HG02571 (cell line): ENCODE results near the gene NTN4.
"Not testable (repeated sequence)": the region's sequence is repeated elsewhere in the genome, so short reads cannot be mapped to it uniquely, and the experiment has no call there.

Source experiments
- ATAC-seq: cut with Tn5 transposase; IDR thresholded peaks from one replicate; pipeline ENCODE4 v1.9.1; 2021; ENCODE audit warnings: mild to moderate bottlenecking, moderate library complexity; ENCODE audit not compliant: unreplicated experiment

Gene NTN4

DNA sequence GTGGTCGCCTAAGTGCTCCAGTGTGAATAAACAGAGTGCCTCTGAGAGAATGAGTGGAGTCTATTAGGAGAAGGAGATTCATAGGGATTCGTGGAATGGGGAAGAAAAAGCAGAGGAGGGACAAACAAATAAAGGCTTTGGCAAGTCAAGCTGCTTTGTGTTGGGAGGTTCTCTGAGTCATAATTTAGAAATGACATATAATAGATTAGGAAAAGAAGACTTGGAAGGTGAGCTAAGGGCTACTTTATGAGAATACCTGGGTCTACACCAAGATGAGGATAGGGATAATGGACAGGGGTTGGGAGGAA, 6.4 kb upstream of the NTN4 start:
- ATAC-seq = no peak

DNA sequence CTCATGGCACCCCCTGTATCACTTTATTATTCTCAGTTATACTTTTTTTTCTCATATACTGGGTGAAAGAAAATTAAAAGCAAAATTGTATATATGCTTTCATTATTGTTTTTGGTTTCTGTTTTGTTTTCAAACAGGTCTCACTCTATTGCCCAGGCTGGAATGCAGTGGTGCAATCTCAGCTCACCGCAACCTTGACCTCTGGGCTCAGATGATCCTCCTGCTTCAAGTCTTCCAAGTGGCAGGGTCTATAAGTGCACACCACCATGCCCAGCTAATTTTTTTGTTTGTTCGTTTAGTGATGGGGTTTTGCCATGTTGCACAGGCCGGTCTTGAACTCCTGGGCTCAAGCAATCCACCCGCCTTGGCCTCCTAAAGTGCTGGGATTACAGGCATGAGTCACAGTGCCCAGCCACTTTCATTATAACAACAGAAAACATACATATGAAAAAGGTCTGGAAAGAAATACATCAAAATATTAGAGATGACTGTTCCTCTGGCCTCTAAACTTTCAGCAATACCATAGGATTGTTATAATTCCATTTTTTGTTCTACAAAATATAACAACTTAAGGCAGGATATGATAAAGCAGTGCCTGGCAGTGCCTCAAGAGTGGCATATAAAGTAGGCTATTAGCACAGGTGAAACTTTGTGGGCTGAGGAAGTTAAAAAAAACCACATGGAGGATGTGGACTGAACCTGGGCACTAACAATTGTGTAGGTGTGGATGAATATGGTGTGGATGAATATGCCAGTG, 5.8 kb upstream of the NTN4 start:
- ATAC-seq = no peak

DNA sequence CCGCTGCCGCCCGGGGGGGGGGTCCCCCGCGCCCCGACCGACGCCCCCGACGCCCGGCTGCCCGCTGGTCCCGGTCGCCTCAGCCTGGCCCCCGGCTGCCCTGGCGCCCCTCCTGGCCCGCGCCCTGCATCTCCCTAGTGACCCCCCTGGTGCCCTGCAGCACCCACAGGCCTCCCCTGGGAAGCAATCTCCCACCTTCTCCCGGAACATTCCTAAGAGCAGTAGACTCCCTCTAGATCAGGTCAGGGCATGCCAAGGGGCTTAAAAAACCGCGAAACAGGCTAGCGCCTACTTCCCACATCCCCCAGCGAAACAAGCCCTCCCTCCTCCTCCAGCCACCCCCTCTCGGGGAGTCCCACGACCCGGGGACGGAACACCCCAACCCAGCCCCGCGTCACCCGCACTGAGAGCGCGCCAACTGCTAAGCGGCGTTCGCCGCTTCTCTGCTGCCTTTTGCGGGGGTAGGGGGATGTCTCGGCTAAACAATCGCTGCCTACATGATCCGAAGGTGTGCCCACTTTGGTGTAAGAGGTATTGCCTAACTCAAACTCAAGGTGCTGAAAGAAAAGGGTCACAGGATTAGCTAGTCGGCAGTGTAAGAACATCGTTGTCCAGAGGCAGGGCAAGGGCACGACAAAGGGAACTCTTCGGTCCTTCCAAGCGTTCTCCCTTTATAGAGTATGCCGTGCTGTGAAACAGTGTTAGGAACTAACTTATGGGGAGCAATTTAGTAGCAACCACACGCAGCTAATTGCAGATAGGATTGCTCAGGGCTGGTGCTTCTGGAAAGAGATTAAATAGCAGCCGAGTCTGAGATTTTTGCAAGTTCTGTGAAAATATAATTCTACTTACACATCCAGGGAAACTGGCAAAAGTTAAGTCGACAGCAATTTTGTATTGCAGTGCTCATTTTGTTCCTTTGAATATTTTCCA, 619 bp upstream of the NTN4 start:
- ATAC-seq = no peak

DNA sequence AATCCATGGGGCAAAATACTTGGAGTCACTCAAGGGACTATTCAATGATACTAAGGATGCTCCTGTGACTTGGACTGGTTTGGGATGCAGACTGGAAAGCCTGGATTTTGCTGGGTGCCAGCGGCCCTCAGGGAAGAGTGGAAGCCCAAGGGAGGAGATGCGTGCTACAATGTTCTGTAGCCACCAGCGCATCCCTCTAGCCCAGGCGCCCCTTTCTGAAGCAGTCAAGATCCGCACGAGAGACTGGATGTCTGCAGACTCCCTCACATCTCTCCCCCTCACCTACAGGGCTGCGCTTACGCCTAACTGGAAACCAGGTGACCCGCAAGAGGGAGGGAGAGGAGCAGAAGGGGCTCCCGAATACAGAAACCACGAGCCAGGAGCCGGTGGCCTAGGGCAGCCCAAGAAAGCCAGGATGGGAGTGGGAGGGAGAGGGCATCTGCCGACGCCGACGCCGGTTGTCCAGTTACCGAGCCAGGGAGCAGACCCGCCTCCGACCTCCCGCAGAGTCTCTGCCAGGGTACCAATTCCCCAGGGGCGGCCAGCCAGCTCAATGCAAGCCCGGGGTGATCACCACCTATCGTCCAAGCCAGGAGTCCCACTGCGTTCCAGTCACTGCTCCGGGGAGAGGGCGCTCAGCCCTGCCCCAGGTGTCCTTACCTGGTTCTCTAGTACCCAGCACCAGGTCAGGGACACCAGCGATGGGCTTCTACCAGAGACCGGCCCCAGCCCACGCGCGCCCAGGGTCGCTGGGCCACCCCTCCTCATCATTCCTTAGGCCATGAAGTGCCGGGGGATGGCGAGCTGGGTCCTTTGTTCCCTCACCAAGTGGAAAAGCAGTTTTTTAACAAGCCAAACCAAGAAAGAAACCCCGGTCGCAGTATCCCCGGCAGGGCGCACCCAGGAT, 1.2 kb downstream of the NTN4 start:
- no peak for ATAC-seq

DNA sequence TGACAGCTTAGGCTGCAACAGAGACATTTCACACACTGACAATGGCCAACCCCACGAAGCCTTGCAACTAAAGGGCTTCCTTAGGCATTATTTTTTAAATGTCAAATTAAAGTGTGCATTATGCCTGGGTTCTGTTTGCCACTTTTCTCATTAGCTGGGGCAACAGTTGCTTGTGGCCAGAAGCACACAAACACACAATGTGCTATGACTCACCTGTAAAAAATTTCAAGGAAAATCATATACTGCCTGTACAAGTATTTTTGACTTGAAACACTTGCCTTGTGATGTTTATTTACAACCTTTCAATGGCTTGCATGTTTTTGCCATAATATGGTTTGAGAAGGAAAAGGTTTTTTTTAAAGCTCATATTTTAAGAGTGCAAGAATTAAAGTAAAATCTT, 1.9 kb downstream of the NTN4 start:
- ATAC-seq = no peak

DNA sequence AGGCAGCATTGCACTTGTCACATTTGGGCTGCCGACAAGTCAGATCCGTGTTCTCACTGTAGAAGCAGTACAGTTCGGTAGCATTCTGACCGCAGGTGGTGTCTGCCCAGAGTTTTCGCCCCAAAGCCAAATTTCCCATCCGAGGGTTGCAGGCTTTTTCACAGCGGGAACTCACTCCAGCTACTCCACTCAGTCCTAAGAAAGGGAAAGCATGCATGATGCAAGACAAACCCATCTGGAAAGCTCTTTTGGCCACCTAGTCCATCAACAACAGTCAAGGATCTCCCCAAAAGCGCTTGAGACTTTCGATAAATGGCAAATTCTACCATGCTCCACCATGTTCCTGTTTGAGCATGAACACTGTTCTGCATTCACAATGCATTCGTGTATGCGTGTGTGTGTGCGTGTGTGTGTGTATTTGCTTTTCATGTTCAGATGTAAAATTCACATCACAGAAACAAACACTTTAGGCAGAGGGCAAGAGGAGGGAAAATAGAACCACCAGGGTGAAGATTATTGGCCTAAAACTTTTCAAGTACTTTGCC, 3.2 kb downstream of the NTN4 start:
- no peak for ATAC-seq

DNA sequence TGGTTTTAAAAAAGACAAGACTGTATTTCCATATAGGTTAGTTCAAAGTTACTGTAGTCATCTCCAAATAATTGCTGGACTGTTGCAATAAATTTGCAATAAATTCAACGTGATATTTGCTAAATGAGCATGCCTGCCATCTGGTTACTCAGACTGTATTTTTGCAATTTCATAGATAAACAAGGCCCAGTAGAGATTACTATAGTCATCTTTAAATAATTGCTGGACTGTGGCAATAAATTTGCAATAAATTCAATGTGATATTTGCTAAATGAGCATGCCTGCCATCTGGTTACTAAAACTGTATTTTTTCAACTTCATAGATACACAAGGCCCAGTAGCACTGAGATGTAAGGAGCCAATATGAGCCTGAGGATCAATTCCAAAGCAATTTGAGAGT, 5.6 kb downstream of the NTN4 start:
- no peak for ATAC-seq

DNA sequence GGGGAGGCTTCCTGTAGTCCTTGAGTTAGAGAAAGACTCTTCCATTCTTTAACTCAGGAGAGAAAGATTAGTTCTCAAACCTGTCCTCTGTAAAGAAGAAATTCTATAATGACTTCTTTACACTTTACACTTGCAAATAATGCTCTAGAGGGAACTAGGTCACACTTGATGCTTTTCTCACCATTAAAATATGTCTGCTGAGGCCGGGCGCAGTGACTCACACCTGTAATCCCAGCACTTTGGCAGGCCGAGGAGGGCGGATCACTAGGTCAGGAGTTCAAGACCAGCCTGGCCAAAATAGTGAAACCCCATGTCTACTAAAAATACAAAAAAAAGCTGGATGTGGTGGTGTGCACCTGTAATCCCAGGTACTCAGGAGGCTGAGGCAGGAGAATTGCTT, 6.3 kb downstream of the NTN4 start:
- ATAC-seq = no peak

DNA sequence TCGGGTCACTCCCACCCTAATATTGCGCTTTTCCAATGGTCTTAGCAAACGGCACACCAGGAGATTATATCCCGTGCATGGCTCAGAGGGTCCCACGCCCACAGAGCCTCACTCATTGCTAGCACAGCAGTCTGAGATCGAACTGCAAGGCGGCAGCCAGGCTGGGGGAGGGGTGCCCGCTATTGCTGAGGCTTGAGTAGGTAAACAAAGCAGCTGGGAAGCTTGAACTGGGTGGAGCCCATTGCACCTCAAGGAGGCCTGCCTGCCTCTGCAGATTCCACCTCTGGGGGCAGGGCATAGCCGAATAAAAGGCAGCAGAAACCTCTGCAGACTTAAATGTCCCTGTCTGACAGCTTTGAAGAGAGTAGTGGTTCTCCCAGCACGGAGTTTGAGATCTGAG, 15.1 kb downstream of the NTN4 start:
- ATAC-seq = not testable (repeated sequence)

DNA sequence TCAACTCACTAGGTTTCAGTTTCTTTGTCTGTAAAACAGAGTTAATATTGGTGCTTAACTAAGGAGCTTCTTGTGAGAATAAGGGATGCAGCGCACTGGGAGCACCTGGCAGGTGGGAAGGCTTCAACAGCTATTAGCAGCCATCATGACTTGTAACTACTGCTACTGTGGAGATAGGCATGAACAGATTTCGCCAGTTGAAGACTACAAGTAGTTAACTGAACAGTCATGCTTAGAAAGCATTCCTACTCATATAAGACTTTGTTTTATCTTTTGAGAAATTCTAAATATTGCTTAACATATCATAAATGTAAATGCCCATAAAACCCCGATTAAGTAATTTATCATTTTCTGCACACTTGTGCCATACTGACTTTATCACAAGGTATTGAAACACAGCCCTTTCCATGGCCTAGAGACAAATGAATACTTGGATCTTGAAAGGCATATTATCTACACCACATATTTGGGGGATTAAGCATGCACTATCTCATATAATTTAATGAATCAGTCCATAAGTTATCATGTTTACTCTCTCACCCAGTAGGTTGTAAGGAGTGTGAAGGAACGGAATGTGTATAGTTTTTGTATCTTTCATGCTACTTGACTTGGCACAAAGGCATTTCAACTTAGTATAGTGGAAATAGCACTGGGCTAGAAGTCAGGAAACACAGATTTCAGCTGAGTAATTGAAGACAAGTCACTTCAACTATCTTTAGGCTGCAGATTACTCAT, 16.1 kb downstream of the NTN4 start:
- ATAC-seq = no peak

DNA sequence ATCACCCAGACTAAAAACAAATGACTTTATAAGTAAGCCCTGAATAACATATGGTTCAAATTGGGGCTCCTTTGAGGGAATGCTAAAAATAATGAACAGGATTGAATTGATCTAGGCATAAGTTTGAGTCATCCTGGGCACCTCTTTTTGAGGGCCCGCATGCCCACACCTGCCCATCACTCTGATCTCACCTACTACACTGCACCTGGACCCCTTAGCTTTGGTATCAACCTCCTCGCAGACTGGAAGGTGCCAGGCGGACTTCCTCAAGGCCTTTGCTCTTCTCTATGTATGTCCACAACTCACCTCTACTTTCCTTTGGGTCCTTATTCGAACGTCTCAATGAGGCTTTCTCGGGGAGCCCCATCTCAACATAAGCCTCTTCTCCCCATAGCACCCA, 17.2 kb downstream of the NTN4 start:
- ATAC-seq = no peak

DNA sequence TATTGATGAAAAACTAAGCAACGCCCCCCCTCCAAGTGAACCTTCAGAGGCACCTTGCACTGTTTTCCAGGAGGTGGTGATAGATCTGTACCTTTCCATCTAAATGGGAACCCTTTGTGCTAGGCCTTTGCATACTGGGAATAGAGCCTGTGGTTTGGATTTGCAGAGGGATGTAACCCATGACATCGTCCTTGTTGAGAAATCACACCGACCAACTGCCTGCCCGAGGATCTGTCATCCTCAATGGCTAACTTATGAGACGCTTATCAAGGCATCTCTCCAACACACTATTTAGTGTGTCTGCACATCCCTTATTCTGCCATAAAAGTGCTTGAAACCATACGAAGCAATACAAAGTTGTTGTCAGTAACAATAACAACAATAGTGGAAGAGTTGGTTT, 22.9 kb downstream of the NTN4 start:
- no peak for ATAC-seq

DNA sequence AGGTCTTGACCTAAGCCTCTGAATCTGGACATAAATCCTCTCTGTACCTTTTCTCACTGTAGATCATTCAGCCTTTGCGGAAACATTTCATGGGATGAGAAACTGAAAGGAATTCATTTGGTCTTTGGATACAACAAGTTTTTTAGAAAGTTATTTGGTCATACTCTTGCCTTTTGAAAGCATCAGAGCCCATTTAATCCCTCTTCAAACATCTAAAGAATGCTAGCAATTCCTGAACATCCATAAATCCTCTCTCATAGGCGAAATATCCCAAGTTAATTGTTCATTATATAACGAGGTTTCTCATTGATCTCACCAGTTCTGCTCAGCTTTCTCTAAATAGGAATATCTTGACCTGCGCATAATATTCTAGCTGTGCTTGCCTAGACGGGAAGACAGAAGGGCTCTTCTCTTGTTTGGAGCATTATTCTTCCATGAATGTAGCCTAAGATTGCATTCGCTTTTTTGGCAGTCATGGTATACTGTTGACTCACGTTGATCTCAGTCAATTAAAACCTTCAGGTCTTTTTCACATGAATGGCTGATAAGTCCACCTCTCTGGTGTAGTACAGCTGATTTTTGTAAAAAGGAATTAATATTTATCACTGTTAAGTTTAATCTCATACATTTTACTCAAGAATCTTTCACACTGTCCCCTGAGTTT, 24.1 kb downstream of the NTN4 start:
- no peak for ATAC-seq

DNA sequence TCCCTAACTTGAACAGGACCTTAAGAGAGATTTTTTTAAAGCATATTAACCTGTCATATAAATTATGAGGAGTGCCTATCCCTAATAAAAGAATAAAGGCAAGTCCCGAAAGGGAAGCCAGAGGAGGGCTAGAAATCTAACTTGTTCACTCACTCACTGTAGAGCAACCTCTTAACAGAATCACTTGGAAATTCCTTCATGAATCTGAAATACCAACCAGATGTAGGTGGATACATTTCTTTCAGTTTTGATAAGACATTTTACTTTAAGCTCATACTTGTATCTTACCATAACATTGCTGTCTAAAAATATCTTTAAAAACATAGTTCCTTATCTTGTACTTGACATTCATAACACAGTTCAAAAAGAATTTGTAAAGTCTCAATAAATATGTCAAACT, 25.7 kb downstream of the NTN4 start:
- ATAC-seq = no peak

DNA sequence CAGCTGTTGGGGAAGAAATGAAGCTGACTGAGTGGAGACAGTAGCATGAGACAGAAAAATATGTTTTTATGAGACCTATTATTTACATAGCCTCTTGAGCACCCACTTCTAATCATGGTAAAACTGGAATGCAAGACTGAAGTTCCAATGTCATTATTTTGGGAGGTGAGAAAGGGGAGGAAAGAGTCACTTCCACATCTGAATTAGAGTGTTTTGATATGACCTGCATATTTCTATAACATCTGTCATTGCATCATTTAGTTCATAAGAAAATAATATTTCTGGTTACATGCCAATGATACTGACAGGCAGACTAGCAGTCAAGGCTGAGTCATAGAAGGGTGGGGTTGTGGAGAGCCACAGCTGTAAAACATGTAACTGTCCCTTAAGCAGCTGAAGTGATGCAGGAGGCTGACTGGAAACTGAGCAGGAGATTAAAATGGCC, 26.7 kb downstream of the NTN4 start:
- ATAC-seq = no peak

DNA sequence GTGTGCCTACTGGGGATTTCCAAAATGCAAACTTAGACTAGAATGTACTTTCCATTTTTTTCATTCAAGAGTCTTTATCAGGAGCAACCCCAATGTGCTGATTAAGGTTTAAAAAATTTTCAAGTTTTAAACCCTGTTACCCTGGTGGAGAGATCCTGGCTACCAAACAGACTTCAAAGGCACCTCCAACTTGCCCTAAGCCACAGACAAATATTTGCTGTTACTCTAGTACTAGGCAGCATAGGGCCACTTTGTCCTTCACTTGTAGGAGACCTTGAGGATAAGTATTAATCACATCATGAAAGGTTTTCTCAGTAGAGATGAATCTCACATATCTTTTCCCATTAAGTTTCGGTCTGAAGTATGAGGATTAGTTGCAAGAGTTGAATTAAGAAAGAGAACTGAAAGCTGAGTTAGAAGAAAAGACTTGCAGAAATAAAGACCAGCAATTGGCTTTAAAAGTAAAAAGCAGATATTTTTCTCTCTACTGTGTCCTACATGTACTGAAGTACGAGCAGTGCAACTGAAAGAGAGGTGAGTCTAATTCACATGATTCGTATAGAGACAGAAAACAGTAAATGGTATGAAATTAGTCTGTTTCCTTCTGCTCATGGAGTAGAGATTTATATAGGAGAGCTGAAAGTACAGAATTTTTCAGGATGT, 28.3 kb downstream of the NTN4 start:
- ATAC-seq = no peak

DNA sequence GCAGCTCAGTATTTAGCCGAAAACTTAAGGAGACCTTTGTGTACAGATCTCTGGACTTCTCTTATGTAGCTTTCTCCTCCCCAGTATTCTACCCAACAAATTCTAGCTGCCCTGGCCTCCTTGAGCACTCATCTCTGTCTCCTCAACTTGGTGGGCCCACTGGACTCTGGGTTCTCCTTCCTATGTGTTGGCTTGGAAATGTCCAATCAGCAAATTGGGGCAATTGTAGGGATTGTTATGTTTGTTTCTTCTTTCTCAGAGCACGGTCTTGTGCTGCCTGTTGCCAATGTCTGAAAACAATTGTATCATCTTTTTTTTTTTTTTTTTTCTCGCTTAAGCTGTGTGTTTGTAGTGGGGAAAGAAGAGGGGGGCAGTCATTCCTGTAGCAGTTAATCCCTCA, 30.2 kb downstream of the NTN4 start:
- ATAC-seq = no peak

DNA sequence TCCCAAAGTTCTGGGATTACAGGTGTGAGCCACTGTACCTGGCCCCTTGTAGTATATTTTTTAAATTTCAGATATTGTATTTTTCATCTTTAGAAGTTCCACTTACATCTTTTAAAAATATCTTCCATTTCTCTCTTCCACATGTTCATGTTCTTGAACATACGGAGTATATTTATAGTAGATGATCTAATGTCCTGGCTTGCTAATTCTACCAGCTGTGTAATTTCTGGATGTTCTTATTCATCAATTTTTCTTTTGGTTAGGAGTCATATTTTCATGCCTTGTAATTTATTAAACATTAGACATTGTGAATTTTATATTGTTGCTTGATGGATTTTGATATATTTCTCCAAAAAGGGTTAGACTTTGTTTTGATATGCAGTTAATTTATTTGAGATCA, 30.8 kb downstream of the NTN4 start:
- no peak for ATAC-seq

DNA sequence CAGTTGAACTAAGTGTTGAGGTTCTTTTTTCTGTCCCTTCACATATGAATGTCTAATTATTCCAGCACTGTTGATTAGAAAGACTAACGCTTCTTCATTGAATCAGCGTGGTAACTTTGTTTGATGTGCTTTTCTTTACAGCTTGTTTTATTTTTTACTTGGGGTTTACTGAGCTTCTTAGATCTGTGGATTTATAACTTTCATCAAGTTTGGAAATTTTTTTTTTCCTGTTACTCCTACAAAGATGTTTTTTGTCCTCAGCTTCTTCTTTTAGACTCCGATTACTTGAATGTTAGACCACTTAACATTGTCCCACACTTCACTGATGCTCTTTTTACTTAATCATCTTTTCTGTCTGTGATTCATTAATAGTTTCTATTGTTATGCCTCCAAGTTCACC, 31.5 kb downstream of the NTN4 start:
- no peak for ATAC-seq
